ENCODE results near the gene GATA3. TPM values are rescaled to one million over a fixed set of nuclear protein-coding genes. Genes with fewer than 3 reads are reported as not detected.

The GATA3 gene
- total and polyA plus RNA-seq, 2 experiments from 2014 or later, result 0.23 TPM; not detected in 1

DNA sequence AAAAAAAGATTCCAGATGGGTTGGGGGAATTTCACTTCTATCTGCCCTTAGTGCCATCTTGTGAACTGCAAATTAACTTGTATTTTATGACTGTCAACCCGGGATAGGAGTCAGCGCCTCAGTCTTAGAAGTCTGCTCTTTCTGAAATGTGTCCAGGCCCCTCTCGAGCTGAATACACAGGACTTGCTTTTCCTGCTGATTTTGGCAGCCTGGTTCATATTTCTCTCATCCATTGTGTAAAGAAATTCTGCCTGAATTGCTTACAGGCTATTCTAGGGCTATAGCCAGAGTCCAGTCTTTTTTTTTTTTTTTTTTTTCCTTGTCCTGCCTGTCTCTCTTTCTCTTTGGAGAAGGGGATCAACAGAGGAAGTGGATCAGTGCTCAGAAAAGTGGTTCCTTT is 24.6 kb downstream of the GATA3 start:
- TF ChIP-seq, protein P1, sequence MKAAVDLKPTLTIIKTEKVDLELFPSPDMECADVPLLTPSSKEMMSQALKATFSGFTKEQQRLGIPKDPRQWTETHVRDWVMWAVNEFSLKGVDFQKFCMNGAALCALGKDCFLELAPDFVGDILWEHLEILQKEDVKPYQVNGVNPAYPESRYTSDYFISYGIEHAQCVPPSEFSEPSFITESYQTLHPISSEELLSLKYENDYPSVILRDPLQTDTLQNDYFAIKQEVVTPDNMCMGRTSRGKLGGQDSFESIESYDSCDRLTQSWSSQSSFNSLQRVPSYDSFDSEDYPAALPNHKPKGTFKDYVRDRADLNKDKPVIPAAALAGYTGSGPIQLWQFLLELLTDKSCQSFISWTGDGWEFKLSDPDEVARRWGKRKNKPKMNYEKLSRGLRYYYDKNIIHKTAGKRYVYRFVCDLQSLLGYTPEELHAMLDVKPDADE (IDR thresholded peaks at IDR 0.05), result no peak
- TF ChIP-seq EZH2phosphoT487 (IDR thresholded peaks at IDR 0.05; ENCODE audit: unreplicated experiment) (no peak), JUNB (IDR thresholded peaks at IDR 0.05; ENCODE audit: unreplicated experiment) (no peak), EZH2 (IDR thresholded peaks at IDR 0.05; ENCODE audit: low read depth, unreplicated experiment) (no peak), NANOG (IDR thresholded peaks at IDR 0.05; ENCODE audit: borderline replicate concordance) (no peak)
- TF ChIP-seq, protein P2, sequence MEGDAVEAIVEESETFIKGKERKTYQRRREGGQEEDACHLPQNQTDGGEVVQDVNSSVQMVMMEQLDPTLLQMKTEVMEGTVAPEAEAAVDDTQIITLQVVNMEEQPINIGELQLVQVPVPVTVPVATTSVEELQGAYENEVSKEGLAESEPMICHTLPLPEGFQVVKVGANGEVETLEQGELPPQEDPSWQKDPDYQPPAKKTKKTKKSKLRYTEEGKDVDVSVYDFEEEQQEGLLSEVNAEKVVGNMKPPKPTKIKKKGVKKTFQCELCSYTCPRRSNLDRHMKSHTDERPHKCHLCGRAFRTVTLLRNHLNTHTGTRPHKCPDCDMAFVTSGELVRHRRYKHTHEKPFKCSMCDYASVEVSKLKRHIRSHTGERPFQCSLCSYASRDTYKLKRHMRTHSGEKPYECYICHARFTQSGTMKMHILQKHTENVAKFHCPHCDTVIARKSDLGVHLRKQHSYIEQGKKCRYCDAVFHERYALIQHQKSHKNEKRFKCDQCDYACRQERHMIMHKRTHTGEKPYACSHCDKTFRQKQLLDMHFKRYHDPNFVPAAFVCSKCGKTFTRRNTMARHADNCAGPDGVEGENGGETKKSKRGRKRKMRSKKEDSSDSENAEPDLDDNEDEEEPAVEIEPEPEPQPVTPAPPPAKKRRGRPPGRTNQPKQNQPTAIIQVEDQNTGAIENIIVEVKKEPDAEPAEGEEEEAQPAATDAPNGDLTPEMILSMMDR (conservative IDR thresholded peaks at IDR 0.05; ENCODE audit: low read depth in 2 of 2), result no peak
- Histone ChIP-seq H3K4me2 (no peak overlapping the region), H3K27me3 (ENCODE audit: insufficient read depth) (no peaks in the 10 kb centered on the region), H2AFZ (peak overlapping the region; percentile 74; the same call in 1 of the 2 replicates), H3K27ac (ENCODE audit: low read depth) (no peak overlapping the region), H3K9me2 (ENCODE audit: insufficient read depth) (no peaks in the 10 kb centered on the region), H3F3A (replicated peaks; ENCODE audit: low read depth) (no peaks in the 10 kb centered on the region), H4K20me1 (replicated peaks; ENCODE audit: insufficient read depth) (no peaks in the 10 kb centered on the region), H3K79me2 (replicated peaks; ENCODE audit: insufficient read depth) (no peaks in the 10 kb centered on the region), H3K4me3 (no peak overlapping the region), H3K36me3 (ENCODE audit: insufficient read depth) (no peaks in the 10 kb centered on the region), H3K4me1 (ENCODE audit: insufficient read depth) (peaks cover 15% of the 10 kb centered on the region)
- Mint-ChIP-seq H3K4me3 (no peak overlapping the region), H3K27me3 (ENCODE audit: insufficient read depth, low read depth, poor library complexity) (peaks cover 4% of the 10 kb centered on the region), H3K4me1 (peaks cover 12% of the 10 kb centered on the region), H3K27ac (no peak overlapping the region), H3K36me3 (ENCODE audit: low read depth) (no peaks in the 10 kb centered on the region), H3K9me3 (no peaks in the 10 kb centered on the region; the same call in 2 of the 3 replicates)
- ATAC-seq (no peak), DNase-seq (ENCODE audit: low spot score) (no peak)

DNA sequence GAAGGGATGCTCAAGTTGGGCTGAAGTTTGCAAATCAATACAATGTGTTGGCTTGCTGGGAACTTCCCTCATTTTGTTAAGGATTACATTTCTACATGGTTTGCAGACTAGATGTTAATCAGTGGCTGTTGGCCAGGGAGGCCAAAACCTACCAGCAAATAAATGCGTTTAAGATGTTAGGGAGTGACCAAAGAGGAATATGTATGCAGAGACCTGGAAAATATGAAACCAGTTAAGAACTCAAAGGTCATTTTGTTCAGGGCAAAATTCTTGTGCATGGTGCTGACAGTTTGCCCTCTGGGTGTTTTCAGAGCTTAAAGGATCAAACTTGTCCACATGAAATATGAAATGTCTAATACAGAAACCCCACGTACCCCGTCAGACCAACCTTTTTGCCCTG is 30.3 kb downstream of the GATA3 start:
- H3F3A ChIP-seq (replicated peaks; ENCODE audit: low read depth), result no peaks in the 10 kb centered on the region
- ATAC-seq (no peak), DNase-seq (ENCODE audit: low spot score) (no peak)
- H3K27ac ChIP-seq (ENCODE audit: low read depth), result no peak overlapping the region
- no peaks in the 10 kb centered on the region for H3K27me3 ChIP-seq (ENCODE audit: insufficient read depth)
- H3K4me3 Mint-ChIP-seq, result no peak overlapping the region
- no peak overlapping the region for H2AFZ ChIP-seq
- TF ChIP-seq EZH2 (IDR thresholded peaks at IDR 0.05; ENCODE audit: low read depth, unreplicated experiment) (no peak), ZNF114 (CRISPR knock-in tag; IDR thresholded peaks at IDR 0.05) (no peak), CREB1 (CRISPR knock-in tag; IDR thresholded peaks at IDR 0.05; ENCODE audit: low read depth) (no peak)
- no peaks in the 10 kb centered on the region for H3K9me3 Mint-ChIP-seq
- H3K4me2 ChIP-seq, result no peak overlapping the region
- no peaks in the 10 kb centered on the region for H3K36me3 ChIP-seq (ENCODE audit: insufficient read depth)
- H3K4me1 Mint-ChIP-seq, result peaks cover 7% of the 10 kb centered on the region; the same call in 2 of the 3 replicates
- no peaks in the 10 kb centered on the region for H3K79me2 ChIP-seq (replicated peaks; ENCODE audit: insufficient read depth)
- H3K27me3 Mint-ChIP-seq (ENCODE audit: insufficient read depth, low read depth, poor library complexity), result peaks cover 4% of the 10 kb centered on the region
- H3K27ac Mint-ChIP-seq, result no peak overlapping the region
- H3K4me1 ChIP-seq (ENCODE audit: insufficient read depth), result no peaks in the 10 kb centered on the region; the same call in 1 of the 2 replicates
- H3K4me3 ChIP-seq, result no peak overlapping the region
- H3K9me2 ChIP-seq (ENCODE audit: insufficient read depth), result no peaks in the 10 kb centered on the region
- H3K36me3 Mint-ChIP-seq (ENCODE audit: low read depth), result no peaks in the 10 kb centered on the region
- no peaks in the 10 kb centered on the region for H4K20me1 ChIP-seq (replicated peaks; ENCODE audit: insufficient read depth)

All from GM23338 (cell line).